SK-N-SH treated with all-trans-retinoic acid at 6 μM for 48 hours (cell line): ENCODE measurements around the gene CENPP.

Experiments used
- ATAC-seq: fragments of 200-7000 bp; cut with Tn5 transposase; 3 replicates; pipeline ENCODE4 v1.9.1; 2020; ENCODE audit warnings: mild to moderate bottlenecking, moderate library complexity
- ARNTL ChIP-seq: fragments of 450-650 bp; formaldehyde crosslinking; IDR thresholded peaks from 2 replicates; pipeline ENCODE4 v1.5.0; 2020; ENCODE audit warnings: low read depth, mild to moderate bottlenecking, moderate library complexity, borderline replicate concordance
- BACH2 ChIP-seq: fragments of 250-450 bp; sonication (Bioruptor Pico); IDR thresholded peaks from 2 replicates; pipeline ENCODE4 v1.9.0; 2021; ENCODE audit warnings: mild to moderate bottlenecking, borderline replicate concordance
- CREB5 ChIP-seq: fragments of 250-450 bp; sonication (Bioruptor Pico); IDR thresholded peaks from 2 replicates; pipeline ENCODE4 v1.5.1; 2020; ENCODE audit warnings: low read depth, mild to moderate bottlenecking, moderate library complexity
- CSDC2 ChIP-seq: fragments of 250-450 bp; sonication (Bioruptor Pico); IDR thresholded peaks from 2 replicates; pipeline ENCODE4 v1.5.0; 2020; ENCODE audit warnings: mild to moderate bottlenecking, moderate library complexity
- CSRNP3 ChIP-seq: fragments of 250-450 bp; sonication (Bioruptor Pico); IDR thresholded peaks from 2 replicates; pipeline ENCODE4 v1.5.1; 2021; ENCODE audit warnings: mild to moderate bottlenecking, moderate library complexity
- ESRRG ChIP-seq: fragments of 250-450 bp; sonication (Bioruptor Pico); IDR thresholded peaks from 2 replicates; pipeline ENCODE4 v1.6.1; 2021; ENCODE audit warnings: mild to moderate bottlenecking
- ISL1 ChIP-seq: fragments of 250-450 bp; sonication (Bioruptor Pico); IDR thresholded peaks from 2 replicates; pipeline ENCODE4 v2.1.2; 2022; ENCODE audit warnings: mild to moderate bottlenecking, moderate library complexity
- PATZ1 ChIP-seq: fragments of 250-450 bp; sonication (Bioruptor Pico); IDR thresholded peaks from 2 replicates; pipeline ENCODE4 v1.8.0; 2020; ENCODE audit warnings: mild to moderate bottlenecking, moderate library complexity, borderline replicate concordance
- POU6F1 ChIP-seq: fragments of 250-450 bp; sonication (Bioruptor Pico); IDR thresholded peaks from 2 replicates; pipeline ENCODE4 v1.8.0; 2021; ENCODE audit warnings: low read depth, mild to moderate bottlenecking, moderate library complexity, borderline replicate concordance
- PPARA ChIP-seq: fragments of 250-450 bp; sonication (Bioruptor Pico); IDR thresholded peaks from 2 replicates; pipeline ENCODE4 v1.5.0; 2020; ENCODE audit warnings: mild to moderate bottlenecking, borderline replicate concordance
- RARB ChIP-seq: fragments of 250-450 bp; sonication (Bioruptor Pico); IDR thresholded peaks from 2 replicates; pipeline ENCODE4 v1.8.0; 2021; ENCODE audit warnings: mild to moderate bottlenecking, moderate library complexity
- SNAI2 ChIP-seq: fragments of 250-450 bp; sonication (Bioruptor Pico); IDR thresholded peaks from 2 replicates; pipeline ENCODE4 v1.5.0; 2020; ENCODE audit warnings: mild to moderate bottlenecking, moderate library complexity
- TSHZ2 ChIP-seq: fragments of 250-450 bp; sonication (Bioruptor Pico); IDR thresholded peaks from 2 replicates; pipeline ENCODE4 v1.5.0; 2020; ENCODE audit warnings: mild to moderate bottlenecking, moderate library complexity
- ZC3H10 ChIP-seq: fragments of 250-450 bp; sonication (Bioruptor Pico); IDR thresholded peaks from 2 replicates; pipeline ENCODE4 v1.5.1; 2021; ENCODE audit warnings: mild to moderate bottlenecking, moderate library complexity
- ZFP3 ChIP-seq: fragments of 250-450 bp; sonication (Bioruptor Pico); IDR thresholded peaks from 2 replicates; pipeline ENCODE4 v1.5.0; 2020; ENCODE audit warnings: mild to moderate bottlenecking, moderate library complexity
- ZNF565 ChIP-seq: fragments of 450-650 bp; formaldehyde crosslinking; conservative IDR thresholded peaks from 2 replicates; pipeline ENCODE4 v1.5.0; 2020; ENCODE audit warnings: low read depth, mild to moderate bottlenecking, moderate library complexity
- ZNF70 ChIP-seq: fragments of 450-650 bp; formaldehyde crosslinking; IDR thresholded peaks from 2 replicates; pipeline ENCODE4 v1.5.0; 2020; ENCODE audit warnings: mild to moderate bottlenecking, moderate library complexity
- ZNF8 ChIP-seq: fragments of 450-650 bp; formaldehyde crosslinking; IDR thresholded peaks from 2 replicates; pipeline ENCODE4 v1.5.0; 2020; ENCODE audit warnings: mild to moderate bottlenecking, moderate library complexity

CENPP gene

GRCh38 chr9:92642041-92642451 is 316.3 kb downstream of the CENPP start:
- no peak for TF ChIP-seq BACH2 (CRISPR knock-in tag)
- no peak for TF ChIP-seq ISL1 (CRISPR knock-in tag)
- no peak for TF ChIP-seq PATZ1
- ATAC-seq, result no peak

GRCh38 chr9:92642564-92642963 is 316.8 kb downstream of the CENPP start:
- TF ChIP-seq TSHZ2 (CRISPR knock-in tag) (no peak), POU6F1 (CRISPR knock-in tag) (no peak), CREB5 (CRISPR knock-in tag) (no peak), SNAI2 (no peak), PPARA (CRISPR knock-in tag) (no peak), BACH2 (CRISPR knock-in tag) (no peak), RARB (CRISPR knock-in tag) (no peak), CSDC2 (CRISPR knock-in tag) (no peak), CSRNP3 (CRISPR knock-in tag) (no peak), ESRRG (no peak), ZFP3 (CRISPR knock-in tag) (no peak), PATZ1 (no peak), ZNF8 (no peak), ZC3H10 (CRISPR knock-in tag) (no peak), ARNTL (CRISPR knock-in tag) (no peak)
- TF ChIP-seq, all 23 proteins: peak for 0
- ATAC-seq, result no peak

GRCh38 chr9:92644278-92644677 is 318.5 kb downstream of the CENPP start:
- TF ChIP-seq ZC3H10 (CRISPR knock-in tag) (no peak), ZNF70 (no peak), POU6F1 (CRISPR knock-in tag) (no peak), ZNF565 (CRISPR knock-in tag) (no peak)
- ATAC-seq, result no peak
